Brain microvascular endothelial cell (primary cell): ENCODE data around the gene CORO7.

Experiments
- DNase-seq: peaks from one replicate; pipeline ENCODE4 v3.0.0-alpha.2; 2020
- H3K27ac ChIP-seq: fragments of 250-450 bp; sonication (Bioruptor Pico); 2 replicates; pipeline ENCODE4 v1.5.1; 2020; ENCODE audit warnings: mild to moderate bottlenecking, moderate library complexity
- H3K27me3 ChIP-seq: fragments of 250-450 bp; sonication (Bioruptor Pico); replicated peaks from 2 replicates; pipeline ENCODE4 v1.5.1; 2020; ENCODE audit warnings: mild to moderate bottlenecking
- H3K36me3 ChIP-seq: fragments of 250-450 bp; sonication (Bioruptor Pico); replicated peaks from 2 replicates; pipeline ENCODE4 v1.5.1; 2020; ENCODE audit warnings: mild to moderate bottlenecking
- H3K4me3 ChIP-seq: 2 replicates; pipeline ENCODE4 v1.5.1; 2011; ENCODE audit warnings: low read depth, mild to moderate bottlenecking, control low read depth, low read length, moderate library complexity
- CTCF ChIP-seq: IDR thresholded peaks from 2 replicates; pipeline ENCODE4 v1.5.1; 2011; ENCODE audit warnings: low read depth, mild to moderate bottlenecking, moderate library complexity, low read length, control low read depth, inconsistent platforms; ENCODE audit errors: missing control alignments
- in situ Hi-C: cut with HindIII; loops from 2 replicates; pipeline ENCODE4 v1.10.0; 2017; ENCODE audit warnings: low sequenced_read_pairs, low pct_ligation_motif_present

CORO7 gene

GRCh38 chr16:4385066-4385788 is 31.2 kb downstream of the CORO7 start:
- Histone ChIP-seq H3K36me3 (peaks cover 21% of the 10 kb centered on the region), H3K27me3 (no peaks in the 10 kb centered on the region), H3K27ac (no peak overlapping the region), H3K4me3 (no peak overlapping the region)
- in situ Hi-C loops: no loop called here
- no peak for TF ChIP-seq CTCF
- no peak for DNase-seq

- Histone ChIP-seq H3K36me3 (peaks cover 21% of the 10 kb centered on the region), H3K27me3 (no peaks in the 10 kb centered on the region), H3K4me3 (no peak overlapping the region), H3K27ac (no peak overlapping the region)
- in situ Hi-C loops: no loop called here
- no peak for TF ChIP-seq CTCF
- DNase-seq: no peak
These were observed 31.9 kb downstream of the CORO7 start for GRCh38 chr16:4384509-4384942.

DNA sequence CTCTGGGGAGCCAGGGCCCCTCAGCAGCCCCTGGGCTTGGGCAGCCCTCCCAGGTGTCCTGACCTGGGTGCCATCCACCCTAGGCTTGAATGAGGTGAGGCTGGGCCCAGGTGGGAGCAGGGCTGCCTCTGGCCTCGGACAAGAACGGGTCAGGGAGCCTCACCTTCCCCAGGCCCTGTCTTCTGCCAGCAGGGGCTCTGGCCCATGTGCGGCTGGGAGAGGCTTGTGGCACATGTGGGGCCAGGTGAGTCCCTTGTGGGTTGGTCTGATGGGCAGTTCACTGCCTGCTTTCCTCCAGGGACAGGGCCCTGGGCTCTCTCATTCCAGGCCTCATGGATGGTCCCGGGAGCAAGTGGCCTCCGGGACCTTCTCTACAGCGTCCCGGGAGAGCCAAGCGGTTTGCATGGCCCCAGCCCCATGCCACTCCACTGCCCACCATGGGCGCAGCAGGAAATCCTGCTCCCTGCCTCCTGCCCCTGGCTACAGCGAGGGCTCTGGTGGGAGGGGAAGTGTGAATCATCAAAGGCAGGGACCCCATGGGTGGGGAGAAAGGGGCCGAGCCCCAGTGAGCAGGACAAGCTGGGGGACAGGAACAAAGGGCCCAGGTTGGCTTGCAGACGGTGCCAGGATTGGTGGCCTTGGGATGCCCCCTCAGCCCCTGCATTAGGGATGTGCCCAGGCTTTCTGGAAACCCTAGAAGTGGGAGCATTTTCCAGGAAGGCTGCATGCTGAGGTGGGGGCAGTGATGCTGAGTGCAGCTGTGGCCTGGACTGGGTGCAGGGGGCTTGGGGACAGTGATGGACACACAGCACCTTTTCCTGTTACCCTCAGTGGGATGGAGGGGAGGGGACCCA is 32.6 kb downstream of the CORO7 start:
- Histone ChIP-seq H3K36me3 (peaks cover 21% of the 10 kb centered on the region), H3K27ac (no peak overlapping the region), H3K27me3 (no peaks in the 10 kb centered on the region), H3K4me3 (no peak overlapping the region)
- in situ Hi-C loops: no loop called here
- DNase-seq: no peak
- TF ChIP-seq CTCF: no peak

DNA sequence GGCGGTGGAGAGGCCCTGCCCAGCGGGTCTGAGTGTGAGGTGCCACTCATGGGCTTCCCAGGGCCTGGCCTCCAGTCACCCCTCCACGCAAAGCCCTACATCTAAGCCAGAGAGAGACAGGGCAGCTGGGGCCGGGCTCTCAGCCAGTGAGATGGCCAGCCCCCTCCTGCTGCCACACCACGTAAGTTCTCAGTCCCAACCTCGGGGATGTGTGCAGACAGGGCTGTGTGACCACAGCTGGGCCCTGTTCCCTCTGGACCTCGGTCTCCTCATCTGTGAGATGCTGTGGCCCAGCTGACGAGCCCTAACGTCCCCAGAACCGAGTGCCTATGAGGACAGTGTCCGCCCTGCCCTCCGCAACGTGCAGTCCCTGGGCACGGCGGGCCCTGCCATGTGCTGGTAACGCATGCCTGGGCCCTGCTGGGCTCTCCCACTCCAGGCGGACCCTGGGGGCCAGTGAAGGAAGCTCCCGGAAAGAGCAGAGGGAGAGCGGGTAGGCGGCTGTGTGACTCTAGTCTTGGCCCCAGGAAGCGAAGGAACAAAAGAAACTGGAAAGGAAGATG is 33.5 kb downstream of the CORO7 start:
- Histone ChIP-seq H3K36me3 (peaks cover 25% of the 10 kb centered on the region), H3K27ac (no peak overlapping the region), H3K4me3 (no peak overlapping the region), H3K27me3 (no peaks in the 10 kb centered on the region)
- DNase-seq: no peak
- in situ Hi-C loops: no loop called here
- no peak for TF ChIP-seq CTCF

DNA sequence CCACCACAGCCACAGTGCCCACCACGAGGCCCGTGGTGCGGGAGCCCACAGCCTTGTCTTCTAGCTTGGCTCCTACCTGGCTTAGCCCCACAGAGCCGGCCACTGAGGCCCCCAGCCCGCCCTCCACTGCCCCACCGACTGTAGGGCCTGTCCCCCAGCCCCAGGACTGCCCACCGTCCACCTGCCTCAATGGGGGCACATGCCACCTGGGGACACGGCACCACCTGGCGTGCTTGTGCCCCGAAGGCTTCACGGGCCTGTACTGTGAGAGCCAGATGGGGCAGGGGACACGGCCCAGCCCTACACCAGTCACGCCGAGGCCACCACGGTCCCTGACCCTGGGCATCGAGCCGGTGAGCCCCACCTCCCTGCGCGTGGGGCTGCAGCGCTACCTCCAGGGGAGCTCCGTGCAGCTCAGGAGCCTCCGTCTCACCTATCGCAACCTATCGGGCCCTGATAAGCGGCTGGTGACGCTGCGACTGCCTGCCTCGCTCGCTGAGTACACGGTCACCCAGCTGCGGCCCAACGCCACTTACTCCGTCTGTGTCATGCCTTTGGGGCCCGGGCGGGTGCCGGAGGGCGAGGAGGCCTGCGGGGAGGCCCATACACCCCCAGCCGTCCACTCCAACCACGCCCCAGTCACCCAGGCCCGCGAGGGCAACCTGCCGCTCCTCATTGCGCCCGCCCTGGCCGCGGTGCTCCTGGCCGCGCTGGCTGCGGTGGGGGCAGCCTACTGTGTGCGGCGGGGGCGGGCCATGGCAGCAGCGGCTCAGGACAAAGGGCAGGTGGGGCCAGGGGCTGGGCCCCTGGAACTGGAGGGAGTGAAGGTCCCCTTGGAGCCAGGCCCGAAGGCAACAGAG is 34.2 kb downstream of the CORO7 start:
- TF ChIP-seq CTCF: no peak
- H3K4me3 ChIP-seq: no peak overlapping the region
- in situ Hi-C loops: no loop called here
- no peak overlapping the region for H3K27ac ChIP-seq
- DNase-seq: no peak
- H3K27me3 ChIP-seq: no peaks in the 10 kb centered on the region
- peaks cover 25% of the 10 kb centered on the region for H3K36me3 ChIP-seq
